KMS-11 (cell line): ENCODE data around the gene ACSL1.
A peak's percentile ranks its signal among the peaks of the same experiment; 100 is the strongest.

ENCODE experiments used
- H2AFZ ChIP-seq: fragments of 200-600 bp; sonication (generic); 2 replicates; pipeline ENCODE4 v1.6.1; 2016; ENCODE audit warnings: antibody characterized with exemption, mixed run types, low read depth
- H3K27ac ChIP-seq: fragments of 200-600 bp; sonication (generic); 2 replicates; pipeline ENCODE4 v1.6.1; 2016; ENCODE audit warnings: mild to moderate bottlenecking, mixed run types
- H3K27me3 ChIP-seq: fragments of 200-600 bp; sonication (generic); 2 replicates; pipeline ENCODE4 v1.6.1; 2017; ENCODE audit warnings: mild to moderate bottlenecking, low read depth, mixed run types, moderate library complexity; ENCODE audit not compliant: insufficient read depth
- H3K36me3 ChIP-seq: fragments of 200-600 bp; sonication (generic); 2 replicates; pipeline ENCODE4 v1.6.1; 2017; ENCODE audit warnings: mild to moderate bottlenecking, mixed run types; ENCODE audit not compliant: insufficient read depth
- H3K4me1 ChIP-seq: fragments of 200-600 bp; sonication (generic); 2 replicates; pipeline ENCODE4 v1.6.1; 2016; ENCODE audit warnings: mild to moderate bottlenecking, low read depth, mixed run types; ENCODE audit not compliant: poor library complexity, severe bottlenecking
- H3K4me2 ChIP-seq: fragments of 200-600 bp; sonication (generic); 2 replicates; pipeline ENCODE4 v1.7.0; 2016; ENCODE audit warnings: mild to moderate bottlenecking, mixed run types
- H3K4me3 ChIP-seq: fragments of 200-600 bp; sonication (generic); IDR thresholded peaks from 2 replicates; pipeline ENCODE4 v1.6.1; 2017; ENCODE audit warnings: low read depth, low read length, mixed read lengths; ENCODE audit not compliant: insufficient read depth
- H3K79me2 ChIP-seq: fragments of 200-600 bp; sonication (generic); 2 replicates; pipeline ENCODE4 v1.6.1; 2016; ENCODE audit warnings: low read depth, mixed run types; ENCODE audit not compliant: insufficient read depth
- H3K9ac ChIP-seq: fragments of 200-600 bp; sonication (generic); 2 replicates; pipeline ENCODE4 v1.6.1; 2016; ENCODE audit warnings: mild to moderate bottlenecking, mixed run types
- H4K20me1 ChIP-seq: fragments of 200-600 bp; sonication (generic); 2 replicates; pipeline ENCODE4 v1.6.1; 2016; ENCODE audit warnings: mild to moderate bottlenecking, mixed run types; ENCODE audit not compliant: insufficient read depth
- CTCF ChIP-seq: fragments of 200-600 bp; sonication (generic); conservative IDR thresholded peaks from 2 replicates; pipeline ENCODE4 v1.6.1; 2017; ENCODE audit warnings: low read depth, mild to moderate bottlenecking, antibody characterized with exemption, low read length, moderate library complexity, mixed read lengths

ACSL1 gene

DNA sequence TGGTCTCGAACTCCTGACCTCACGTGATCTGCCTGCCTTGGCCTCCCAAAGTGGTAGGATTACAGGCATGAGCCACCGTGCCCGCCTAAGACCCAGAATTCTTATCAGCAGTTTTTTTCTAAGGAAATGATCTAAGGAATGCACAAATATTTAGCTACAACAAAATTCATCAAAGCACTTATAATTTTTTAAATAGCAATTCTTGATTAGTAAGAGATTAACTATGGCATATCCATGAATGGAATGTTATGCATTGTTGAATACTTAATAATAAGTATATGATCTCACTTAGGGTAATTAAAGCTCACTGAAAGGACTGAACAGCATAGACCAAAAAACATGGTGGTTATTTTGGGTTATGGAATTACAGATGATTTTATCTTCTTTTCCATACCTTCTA is 110.2 kb downstream of the ACSL1 start:
- Histone ChIP-seq H3K36me3 (peaks cover 13% of the 10 kb centered on the region; the same call in 1 of the 2 replicates), H3K4me2 (no peak overlapping the region)
- TF ChIP-seq CTCF = no peak

DNA sequence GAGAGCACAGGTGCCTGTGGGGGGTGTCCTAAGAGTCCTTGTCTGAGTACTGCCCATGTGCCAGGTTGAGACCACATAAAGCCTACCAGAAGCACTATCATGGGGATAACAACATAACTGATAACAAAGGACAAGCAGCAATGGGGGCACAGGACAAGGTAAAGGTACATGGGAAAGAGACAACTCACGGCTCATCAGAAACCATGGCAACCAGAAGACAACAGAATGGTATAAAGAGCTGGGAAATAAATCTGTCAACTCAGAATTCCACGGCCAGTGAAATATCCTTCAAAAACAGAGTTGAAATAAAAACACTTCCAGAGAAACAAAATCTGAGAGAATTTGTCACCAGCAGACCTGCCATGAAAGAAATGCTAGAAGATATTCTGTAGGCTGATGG is 111.9 kb downstream of the ACSL1 start:
- TF ChIP-seq CTCF = no peak
- Histone ChIP-seq H3K27ac (no peak overlapping the region), H3K9ac (no peak overlapping the region), H3K79me2 (peaks cover 9% of the 10 kb centered on the region; the same call in 1 of the 2 replicates), H3K4me3 (no peak overlapping the region), H3K4me1 (peaks cover 9% of the 10 kb centered on the region), H4K20me1 (no peaks in the 10 kb centered on the region), H3K27me3 (no peaks in the 10 kb centered on the region), H3K4me2 (no peak overlapping the region), H3K36me3 (peaks cover 25% of the 10 kb centered on the region), H2AFZ (no peak overlapping the region)

More for the DNA sequence above, 110.2 kb downstream of the ACSL1 start:
- Histone ChIP-seq H3K4me3 (no peak overlapping the region), H4K20me1 (no peaks in the 10 kb centered on the region), H3K27me3 (no peaks in the 10 kb centered on the region), H3K9ac (no peak overlapping the region), H3K4me1 (peaks cover 14% of the 10 kb centered on the region), H3K79me2 (peaks cover 20% of the 10 kb centered on the region; the same call in 1 of the 2 replicates), H3K27ac (no peak overlapping the region), H2AFZ (no peak overlapping the region)

GRCh38 chr4:184712322-184712721 is 113.4 kb downstream of the ACSL1 start:
- Histone ChIP-seq H3K36me3 (peaks cover 28% of the 10 kb centered on the region), H3K4me2 (no peak overlapping the region), H3K79me2 (no peaks in the 10 kb centered on the region; the same call in 1 of the 2 replicates), H3K27me3 (no peaks in the 10 kb centered on the region), H3K9ac (no peak overlapping the region), H4K20me1 (no peaks in the 10 kb centered on the region), H2AFZ (no peak overlapping the region), H3K27ac (no peak overlapping the region), H3K4me3 (no peak overlapping the region), H3K4me1 (peaks cover 14% of the 10 kb centered on the region)
- TF ChIP-seq CTCF = no peak

DNA sequence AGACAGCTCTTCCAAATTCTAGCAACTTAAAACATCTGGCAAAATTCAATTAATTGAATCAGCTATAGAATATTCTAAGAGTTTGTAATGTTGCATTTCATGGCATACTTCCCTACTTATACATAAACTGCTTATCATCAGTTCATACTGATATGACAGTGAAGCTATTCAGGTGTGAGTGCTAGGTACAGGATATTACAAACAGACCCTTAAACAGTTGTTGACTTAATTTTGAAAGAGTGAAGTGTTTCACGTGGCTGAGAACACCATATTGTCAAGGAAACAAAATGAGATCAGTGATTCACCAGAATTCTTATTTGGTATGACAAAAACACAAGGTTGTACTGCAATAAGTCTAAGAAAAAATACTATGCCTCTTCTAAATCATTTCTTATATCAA is 119.3 kb downstream of the ACSL1 start:
- H3K4me3 ChIP-seq = no peak overlapping the region
- peaks cover 19% of the 10 kb centered on the region for H3K36me3 ChIP-seq
- peaks cover 66% of the 10 kb centered on the region for H3K4me1 ChIP-seq
- H3K4me2 ChIP-seq = peak overlapping the region; percentile 64
- TF ChIP-seq CTCF = no peak
- H3K27ac ChIP-seq = peak overlapping the region; percentile 38; the same call in 1 of the 2 replicates
- H3K79me2 ChIP-seq = peaks cover 17% of the 10 kb centered on the region
- H3K27me3 ChIP-seq = no peaks in the 10 kb centered on the region
- no peak overlapping the region for H2AFZ ChIP-seq
- no peak overlapping the region for H3K9ac ChIP-seq
- H4K20me1 ChIP-seq = no peaks in the 10 kb centered on the region
